ENCODE results near the gene TSTD2.

Gene TSTD2

DNA sequence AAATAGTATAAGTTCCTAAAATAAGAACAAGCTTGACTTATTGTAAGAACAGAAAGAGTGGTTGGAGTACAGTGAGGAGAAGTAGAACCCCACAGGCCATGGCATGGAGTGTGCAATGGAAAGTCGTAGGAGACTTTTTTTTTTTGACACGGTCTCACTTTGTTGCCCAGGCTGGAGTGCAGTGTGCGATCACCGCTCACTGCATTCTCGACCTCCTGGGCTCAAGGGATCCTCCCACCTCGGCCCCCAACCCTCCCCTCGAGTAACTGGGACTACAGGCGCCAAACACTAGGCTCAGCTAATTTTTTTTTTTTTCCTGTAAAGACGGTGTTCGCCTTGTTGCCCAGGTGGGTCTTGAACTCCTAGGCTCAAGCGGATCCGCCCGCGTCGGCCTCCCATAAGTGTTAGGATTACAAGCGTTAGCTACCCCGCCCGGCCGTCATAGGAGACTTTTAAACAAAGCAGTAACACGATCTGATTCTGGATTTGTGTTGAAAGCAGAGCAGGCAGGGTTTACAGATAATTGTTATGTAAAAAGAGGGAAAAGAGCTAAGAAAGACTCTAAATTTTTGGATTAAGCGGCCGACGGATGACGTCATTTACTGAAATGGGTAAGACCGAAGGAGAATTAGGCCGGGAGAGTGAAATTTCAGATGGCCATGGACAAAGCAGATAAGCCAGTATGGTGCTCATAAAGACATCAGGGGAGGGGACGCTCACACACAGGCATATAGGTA, 752 bp downstream of the TSTD2 start:
- H3K36me3 ChIP-seq = peaks cover 0 to under 1% (median 0%) of the 10 kb centered on the region in 3 donors
- H3K9me3 ChIP-seq = no peaks in the 10 kb centered on the region
- intact Hi-C loops (cut with DNase I; ENCODE audit: low total_unique reads) = no loop called here
- TF ChIP-seq, protein P1, sequence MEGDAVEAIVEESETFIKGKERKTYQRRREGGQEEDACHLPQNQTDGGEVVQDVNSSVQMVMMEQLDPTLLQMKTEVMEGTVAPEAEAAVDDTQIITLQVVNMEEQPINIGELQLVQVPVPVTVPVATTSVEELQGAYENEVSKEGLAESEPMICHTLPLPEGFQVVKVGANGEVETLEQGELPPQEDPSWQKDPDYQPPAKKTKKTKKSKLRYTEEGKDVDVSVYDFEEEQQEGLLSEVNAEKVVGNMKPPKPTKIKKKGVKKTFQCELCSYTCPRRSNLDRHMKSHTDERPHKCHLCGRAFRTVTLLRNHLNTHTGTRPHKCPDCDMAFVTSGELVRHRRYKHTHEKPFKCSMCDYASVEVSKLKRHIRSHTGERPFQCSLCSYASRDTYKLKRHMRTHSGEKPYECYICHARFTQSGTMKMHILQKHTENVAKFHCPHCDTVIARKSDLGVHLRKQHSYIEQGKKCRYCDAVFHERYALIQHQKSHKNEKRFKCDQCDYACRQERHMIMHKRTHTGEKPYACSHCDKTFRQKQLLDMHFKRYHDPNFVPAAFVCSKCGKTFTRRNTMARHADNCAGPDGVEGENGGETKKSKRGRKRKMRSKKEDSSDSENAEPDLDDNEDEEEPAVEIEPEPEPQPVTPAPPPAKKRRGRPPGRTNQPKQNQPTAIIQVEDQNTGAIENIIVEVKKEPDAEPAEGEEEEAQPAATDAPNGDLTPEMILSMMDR (IDR thresholded peaks at IDR 0.05) = no peak
- peak in 1 of 2 donors; percentile 55 for DNase-seq
- H3K4me1 ChIP-seq = peaks cover 0 to 52% (median 33%) of the 10 kb centered on the region in 4 donors
- no peaks in the 10 kb centered on the region for H3K27me3 ChIP-seq
- H3K27ac ChIP-seq = peak overlapping the region; percentile 94
- peak overlapping the region; percentile 87 to 93 for H3K4me3 ChIP-seq

GRCh38 chr9:97630591-97630990, 2.6 kb downstream of the TSTD2 start:
- H3K4me1 ChIP-seq = peaks cover 0 to 38% (median 24%) of the 10 kb centered on the region in 4 donors
- H3K9me3 ChIP-seq = no peaks in the 10 kb centered on the region
- intact Hi-C loops (cut with DNase I; ENCODE audit: low total_unique reads) = no loop called here

GRCh38 chr9:97629156-97629555, 4.0 kb downstream of the TSTD2 start:
- peaks cover 0 to 23% (median 14%) of the 10 kb centered on the region in 4 donors for H3K4me1 ChIP-seq
- no peaks in the 10 kb centered on the region for H3K9me3 ChIP-seq
- no peak overlapping the region for H3K27ac ChIP-seq
- TF ChIP-seq, protein P1 (IDR thresholded peaks at IDR 0.05) = no peak
- no peak for DNase-seq
- H3K27me3 ChIP-seq = no peaks in the 10 kb centered on the region
- H3K4me3 ChIP-seq = no peak overlapping the region
- peaks cover 1 to 17% (median 10%) of the 10 kb centered on the region in 3 donors for H3K36me3 ChIP-seq
- intact Hi-C loops (cut with DNase I; ENCODE audit: low total_unique reads) = no loop called here

More at GRCh38 chr9:97630591-97630990, 2.6 kb downstream of the TSTD2 start:
- DNase-seq = no peak
- Histone ChIP-seq H3K36me3 (peaks cover 0 to 9% (median 3%) of the 10 kb centered on the region in 3 donors), H3K27me3 (no peaks in the 10 kb centered on the region), H3K27ac (no peak overlapping the region), H3K4me3 (no peak overlapping the region)
- TF ChIP-seq, protein P1 (IDR thresholded peaks at IDR 0.05) = no peak

GRCh38 chr9:97628668-97629067, 4.5 kb downstream of the TSTD2 start:
- Histone ChIP-seq H3K9me3 (no peaks in the 10 kb centered on the region), H3K27me3 (no peaks in the 10 kb centered on the region), H3K4me3 (no peak overlapping the region), H3K27ac (no peak overlapping the region), H3K36me3 (peaks cover 5 to 22% (median 10%) of the 10 kb centered on the region in 3 donors), H3K4me1 (peaks cover 0 to 22% (median 14%) of the 10 kb centered on the region in 4 donors)
- DNase-seq = no peak
- TF ChIP-seq, protein P1 (IDR thresholded peaks at IDR 0.05) = no peak
- intact Hi-C loops (cut with DNase I; ENCODE audit: low total_unique reads) = no loop called here

- TF ChIP-seq, protein P1 (IDR thresholded peaks at IDR 0.05) = no peak
- intact Hi-C loops (cut with DNase I; ENCODE audit: low total_unique reads) = no loop called here
- no peak overlapping the region for H3K4me3 ChIP-seq
These were observed 5.5 kb downstream of the TSTD2 start for GRCh38 chr9:97627624-97628023.

More at GRCh38 chr9:97627624-97628023, 5.5 kb downstream of the TSTD2 start:
- H3K4me1 ChIP-seq = peaks cover 0 to 22% (median 14%) of the 10 kb centered on the region in 4 donors
- no peaks in the 10 kb centered on the region for H3K27me3 ChIP-seq
- H3K9me3 ChIP-seq = no peaks in the 10 kb centered on the region
- H3K36me3 ChIP-seq = peaks cover 10 to 30% (median 15%) of the 10 kb centered on the region in 3 donors
- DNase-seq = no peak
- no peak overlapping the region for H3K27ac ChIP-seq

Measured in tibial artery (tissue), 4 donors.